Right renal pelvis (tissue), 4 donors: ENCODE measurements around the gene CHTOP. TPM values are rescaled to one million over a fixed set of nuclear protein-coding genes. Genes with fewer than 3 reads are reported as not detected.
"Not testable (repeated sequence)": the region's sequence is repeated elsewhere in the genome, so short reads cannot be mapped to it uniquely, and the experiment has no call there.

Experiments
- DNase-seq, 4 donors: peaks; one replicate each; pipeline ENCODE4 v3.0.0-alpha.2; 2013; ENCODE audit warnings: low read depth in 4 of 4, low spot score in 3 of 4, missing footprints in 1 of 4
- polyA plus RNA-seq, 4 donors: library from polyadenylated mRNA; unstranded; fragments of 120-200 nt; gene quantifications; one replicate each; pipeline ENCODE4 v1.2.1, GENCODE V29; 2013; ENCODE audit not compliant: insufficient read length in 4 of 4

The CHTOP gene
- polyA plus RNA-seq, 4 donors = 124 to 131 (median 127) TPM

- DNase-seq = no peak
Observed at GRCh38 chr1:153630384-153630783, 3.5 kb upstream of the CHTOP start.

- DNase-seq = no peak
Observed at GRCh38 chr1:153631047-153632022, 2.5 kb upstream of the CHTOP start.

- no peak for DNase-seq
Observed at GRCh38 chr1:153633161-153633753, 609 bp upstream of the CHTOP start.

GRCh38 chr1:153635872-153636271 is 2.0 kb downstream of the CHTOP start:
- no peak for DNase-seq

GRCh38 chr1:153636312-153636711 is 2.4 kb downstream of the CHTOP start:
- no peak for DNase-seq

GRCh38 chr1:153638261-153638660 is 4.4 kb downstream of the CHTOP start:
- DNase-seq = no peak

- no peak for DNase-seq
Observed at GRCh38 chr1:153639280-153639679, 5.4 kb downstream of the CHTOP start.

- not testable (repeated sequence) for DNase-seq
Observed at GRCh38 chr1:153640213-153640612, 6.3 kb downstream of the CHTOP start.

GRCh38 chr1:153640861-153641260 is 7.0 kb downstream of the CHTOP start:
- DNase-seq = no peak

- no peak for DNase-seq
Observed at GRCh38 chr1:153642161-153642560, 8.3 kb downstream of the CHTOP start.

GRCh38 chr1:153643100-153643499 is 9.2 kb downstream of the CHTOP start:
- no peak for DNase-seq

GRCh38 chr1:153643816-153644215 is 9.9 kb downstream of the CHTOP start:
- DNase-seq = no peak

GRCh38 chr1:153646672-153647345 is 12.9 kb downstream of the CHTOP start:
- DNase-seq = no peak

- DNase-seq = no peak
Observed at GRCh38 chr1:153647346-153647714, 13.5 kb downstream of the CHTOP start.

- no peak for DNase-seq
Observed at GRCh38 chr1:153648000-153648643, 14.3 kb downstream of the CHTOP start.

- DNase-seq = no peak
Observed at GRCh38 chr1:153649137-153649862, 15.4 kb downstream of the CHTOP start.

- no peak for DNase-seq
Observed at GRCh38 chr1:153649863-153650235, 16.0 kb downstream of the CHTOP start.

- no peak for DNase-seq
Observed at GRCh38 chr1:153651771-153652170, 17.9 kb downstream of the CHTOP start.

GRCh38 chr1:153652805-153653500 is 19.1 kb downstream of the CHTOP start:
- DNase-seq = no peak

GRCh38 chr1:153655333-153655732 is 21.5 kb downstream of the CHTOP start:
- DNase-seq = no peak
